HTR-8/SVneo (cell line): ENCODE measurements around the gene CALY.
"Not testable (repeated sequence)": the region's sequence is repeated elsewhere in the genome, so short reads cannot be mapped to it uniquely, and the experiment has no call there.

Experiments
- DNase-seq: peaks from one replicate; pipeline ENCODE4 v3.0.0; 2011; ENCODE audit warnings: low spot score, mixed read lengths; ENCODE audit not compliant: insufficient read length
- FAIRE-seq: peaks from 2 replicates; lab custom pipeline; 2011; peaks lifted over from hg19 to GRCh38; lab: Jason Lieb, UNC

CALY gene

GRCh38 chr10:133335246-133336117 is 1.2 kb downstream of the CALY start:
- no peak for DNase-seq
- FAIRE-seq, result no peak

DNA sequence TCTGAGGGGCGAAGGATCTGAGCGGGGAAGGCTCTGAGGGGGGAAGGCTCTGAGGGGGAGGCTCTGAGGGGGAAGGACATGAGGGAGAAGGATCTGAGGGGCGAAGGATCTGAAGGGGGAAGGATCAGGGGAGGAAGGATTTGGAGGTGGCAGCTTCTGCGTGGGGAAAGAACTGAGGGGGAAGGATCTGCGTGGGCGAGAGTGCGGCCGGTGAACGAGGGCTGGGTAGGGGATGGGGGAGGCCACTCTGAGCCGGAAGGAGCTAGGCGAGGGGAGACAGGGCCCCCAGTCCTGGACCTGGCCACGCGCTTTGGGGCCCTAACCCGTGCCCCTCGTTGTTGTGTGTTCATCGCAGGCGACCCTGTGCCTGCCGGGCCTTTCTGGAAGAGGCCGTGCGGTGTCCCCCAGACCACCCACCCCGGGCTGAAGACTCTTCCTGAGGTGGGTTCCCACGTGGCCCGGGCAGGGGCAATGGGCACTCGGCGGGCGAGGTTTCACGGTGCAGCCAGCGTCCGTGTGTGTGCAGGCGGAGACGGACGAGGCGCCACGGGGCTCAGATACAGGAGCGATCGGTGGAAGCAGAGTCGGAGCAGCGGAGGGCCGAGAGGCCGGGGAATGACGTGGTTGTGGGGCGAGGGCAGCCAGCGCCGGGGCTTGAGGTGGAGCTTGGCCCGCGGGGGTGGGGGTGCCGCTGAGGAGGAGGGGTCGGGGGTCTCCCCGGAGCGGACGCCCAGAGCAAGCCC is 2.0 kb downstream of the CALY start:
- DNase-seq, result no peak
- no peak for FAIRE-seq

- FAIRE-seq (no peak), DNase-seq (no peak)
Measured at GRCh38 chr10:133332936-133333699, 3.6 kb downstream of the CALY start.

DNA sequence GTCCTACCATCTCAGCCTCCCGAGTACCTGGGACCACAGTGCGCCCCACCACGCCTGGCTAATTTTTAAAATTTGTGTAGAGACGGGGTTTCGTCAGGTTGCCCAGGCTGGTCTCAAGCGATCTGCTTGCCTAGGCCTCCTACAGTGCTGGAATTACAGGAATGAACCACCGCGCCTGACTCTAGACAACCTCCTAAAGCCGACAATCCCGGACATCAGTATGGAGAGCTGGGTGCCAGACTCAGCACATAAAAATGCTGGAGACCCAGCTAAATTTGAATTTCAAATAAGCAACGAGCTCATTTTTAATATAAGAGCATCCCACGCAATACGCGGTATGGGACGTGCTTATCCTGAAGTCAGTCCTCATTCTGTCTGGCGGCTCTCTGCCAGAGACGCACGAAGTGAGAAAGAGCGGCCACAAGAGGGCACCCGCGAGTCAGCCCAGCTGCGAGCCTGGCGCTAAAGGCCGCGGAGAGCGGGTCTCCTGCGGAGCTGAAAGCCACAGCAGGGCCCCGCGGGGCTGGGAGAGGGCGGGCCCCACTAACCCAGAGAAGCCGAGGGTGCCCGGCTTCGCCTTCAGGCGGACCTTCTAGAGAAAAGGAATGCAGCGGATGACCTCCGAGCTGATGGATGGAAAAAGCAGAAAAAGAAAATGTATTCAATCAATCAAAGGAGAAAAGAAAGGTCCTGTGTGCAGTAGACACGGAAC is 7.0 kb downstream of the CALY start:
- FAIRE-seq, result no peak

DNA sequence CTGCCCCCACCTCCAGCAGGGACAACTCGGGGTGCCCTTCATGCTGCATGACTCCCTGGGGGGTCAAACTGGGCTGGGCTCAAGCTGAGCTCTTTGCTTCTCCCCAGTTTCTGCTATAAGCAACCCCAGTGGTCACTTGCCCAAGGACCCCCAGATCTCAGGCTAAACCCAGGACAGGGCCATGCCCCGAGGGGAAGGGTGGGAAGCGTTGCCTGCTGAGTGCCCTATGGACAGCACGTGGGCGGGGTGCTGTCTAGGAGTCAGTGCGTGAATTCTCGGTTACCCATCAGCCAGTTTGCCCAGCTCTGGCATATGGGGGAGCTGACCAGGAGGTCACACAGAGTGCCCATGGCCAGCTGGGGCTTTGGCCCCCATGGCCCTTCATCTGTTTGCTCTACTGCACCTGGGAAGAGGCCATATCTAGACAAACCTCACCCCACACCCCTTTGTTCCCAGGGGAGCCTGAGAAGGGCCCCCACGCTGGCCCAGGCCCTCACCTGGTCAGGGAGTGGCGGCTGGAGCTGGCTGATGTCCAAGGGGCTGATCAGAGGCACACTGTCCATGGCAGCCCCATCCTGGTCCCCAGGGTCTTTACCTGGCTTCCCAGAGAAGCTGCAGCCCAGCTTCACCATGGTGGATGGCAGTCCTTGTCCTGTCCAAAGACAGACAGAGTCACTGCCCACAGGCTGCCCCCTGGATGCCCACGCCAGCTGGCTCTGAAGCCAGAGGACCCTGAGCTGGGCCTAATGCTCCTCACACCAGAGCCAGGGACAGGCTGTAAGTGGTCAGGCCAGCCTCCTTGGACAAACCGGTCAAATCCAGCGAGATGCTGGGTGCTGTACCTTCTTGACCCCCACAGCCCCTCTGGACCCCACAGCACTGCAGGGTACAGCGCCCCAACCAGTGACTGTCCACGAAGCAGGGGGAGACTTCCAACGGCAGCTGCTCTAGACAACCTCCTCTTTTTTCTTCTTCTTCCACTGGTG is 8.0 kb downstream of the CALY start:
- FAIRE-seq (no peak), DNase-seq (no peak)

More for the DNA sequence above, 7.0 kb downstream of the CALY start:
- DNase-seq, result peak; percentile 70

DNA sequence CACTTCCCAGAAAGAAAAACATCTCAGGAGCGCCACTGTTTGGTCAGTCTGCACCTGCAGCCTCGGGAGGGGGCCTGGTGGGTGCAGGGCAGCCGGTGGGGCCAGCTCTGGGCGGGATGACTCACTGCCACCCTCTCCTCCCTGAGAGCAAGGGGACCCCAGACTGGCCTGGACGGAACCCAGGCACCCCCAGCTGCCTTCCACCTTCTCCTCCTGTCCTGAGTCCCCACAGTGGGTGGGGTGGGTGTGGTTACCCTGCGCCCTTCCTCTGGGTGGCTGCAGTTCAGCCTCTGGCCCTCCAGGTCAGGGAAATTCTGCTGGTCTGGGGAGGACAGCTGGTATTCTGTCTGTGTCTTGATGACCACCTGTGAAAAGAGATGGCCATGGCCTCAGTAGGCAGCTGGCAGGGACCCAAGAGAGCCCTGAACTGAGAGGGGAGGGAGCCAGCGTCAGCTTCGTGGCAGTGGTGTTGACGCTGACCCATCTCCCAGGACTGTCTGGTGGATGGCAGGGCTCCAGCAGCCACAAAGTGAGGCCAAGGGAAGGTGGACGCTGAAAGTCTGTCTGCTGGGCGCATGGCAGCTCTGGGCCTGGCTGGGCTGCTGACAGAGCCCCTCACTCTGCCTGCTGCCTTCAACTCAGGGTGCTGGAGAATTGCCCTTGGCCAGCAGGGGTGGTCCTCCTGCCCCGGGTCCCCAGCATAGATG is 8.9 kb downstream of the CALY start:
- no peak for FAIRE-seq
- DNase-seq, result no peak

DNA sequence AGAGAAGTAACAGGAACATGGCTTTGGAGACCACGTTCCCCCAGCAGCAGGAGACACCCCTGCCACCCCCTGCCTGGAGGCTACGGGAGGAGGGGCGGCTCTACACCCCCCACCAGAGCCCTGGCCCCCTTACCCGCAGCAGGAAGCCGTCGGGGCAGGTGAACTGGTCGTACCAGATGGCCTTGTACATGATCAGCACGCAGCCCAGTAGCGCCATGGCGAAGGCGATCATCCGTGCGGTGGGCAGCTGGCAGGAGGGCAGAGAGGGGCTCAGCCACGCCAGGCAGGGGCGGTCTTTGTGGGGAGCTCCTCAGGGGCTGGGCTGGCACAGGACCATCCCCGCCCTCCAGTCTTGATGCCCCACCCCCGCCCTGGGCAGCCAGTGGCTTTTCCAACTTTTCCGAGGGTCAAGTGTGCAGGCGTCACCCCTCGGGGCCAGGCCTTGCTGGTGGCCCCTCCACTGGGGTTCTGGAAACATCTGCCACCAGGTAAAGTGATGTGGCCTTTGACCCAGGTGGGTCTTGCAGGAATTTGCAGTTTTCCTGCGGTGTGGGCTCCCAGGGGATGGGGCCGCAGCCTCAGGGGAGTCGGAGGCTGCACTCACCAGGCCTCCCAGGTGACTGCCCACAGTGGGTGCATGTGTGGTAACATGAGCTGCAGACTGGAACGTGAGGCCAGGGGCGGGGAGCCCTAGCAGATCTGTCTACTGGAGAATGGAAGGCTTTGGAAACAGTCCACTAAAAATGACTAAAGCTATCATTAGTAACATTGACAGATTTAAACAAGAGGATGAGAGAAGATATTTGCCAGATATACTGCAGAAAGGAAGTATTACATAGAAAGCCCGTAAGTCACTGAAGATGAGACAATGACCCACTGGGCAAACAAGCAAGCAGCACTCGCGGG is 9.7 kb downstream of the CALY start:
- DNase-seq (no peak), FAIRE-seq (no peak)

DNA sequence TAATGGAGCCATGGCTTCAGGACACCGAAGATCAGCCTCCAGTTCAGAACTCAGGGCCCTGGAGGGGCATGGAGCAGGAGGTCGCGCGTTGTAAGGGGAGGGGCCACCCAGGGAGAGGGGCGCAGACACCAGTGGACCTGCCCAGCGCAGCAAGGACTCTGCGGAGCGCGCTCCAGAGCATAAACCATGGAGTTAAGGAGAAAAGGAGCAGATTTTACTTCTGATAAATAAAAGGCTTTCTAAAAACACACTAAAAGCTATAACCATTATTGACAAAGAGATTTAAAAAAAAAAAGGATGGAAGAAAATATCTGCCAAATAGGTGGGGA is 10.5 kb downstream of the CALY start:
- DNase-seq (no peak), FAIRE-seq (no peak)

GRCh38 chr10:133325440-133326222 is 11.1 kb downstream of the CALY start:
- DNase-seq (no peak), FAIRE-seq (no peak)

- FAIRE-seq, result no peak
Measured at GRCh38 chr10:133324857-133325260, 11.8 kb downstream of the CALY start.

GRCh38 chr10:133324198-133324792 is 12.4 kb downstream of the CALY start:
- DNase-seq, result no peak
- FAIRE-seq, result no peak

More at GRCh38 chr10:133324857-133325260, 11.8 kb downstream of the CALY start:
- no peak for DNase-seq

DNA sequence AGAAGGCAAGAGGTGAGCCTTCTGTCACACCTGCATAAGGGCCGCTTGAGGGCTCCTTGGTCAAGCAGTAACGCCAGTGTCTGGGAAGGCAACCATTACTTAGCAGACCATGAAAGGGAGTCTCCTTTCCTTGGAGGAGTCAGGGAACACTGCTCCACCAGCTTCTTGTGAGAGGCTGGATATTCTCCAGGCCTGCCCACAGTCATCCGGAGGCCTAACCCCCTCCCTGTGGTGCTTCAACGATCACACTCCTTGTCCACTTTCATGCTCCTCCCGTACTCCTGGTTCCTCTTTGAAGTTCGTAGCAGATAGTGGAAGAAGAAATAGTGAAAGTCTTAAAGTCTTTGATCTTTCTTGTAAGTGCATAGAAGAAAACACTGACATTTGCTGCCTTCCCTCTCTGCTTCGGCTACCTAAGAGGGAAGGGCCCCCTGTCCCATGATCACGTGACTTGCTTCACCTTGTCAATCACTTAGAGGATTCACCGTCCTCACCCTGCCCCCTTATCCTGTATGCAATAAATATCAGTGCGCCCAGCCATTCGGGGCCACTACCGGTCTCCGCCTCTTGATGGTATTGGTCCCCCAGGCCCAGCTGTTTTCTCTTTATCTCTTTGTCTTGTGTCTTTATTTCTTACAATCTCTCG is 14.5 kb downstream of the CALY start:
- FAIRE-seq, result not testable (repeated sequence)

GRCh38 chr10:133320852-133321422 is 15.8 kb downstream of the CALY start:
- FAIRE-seq, DNase-seq: not testable (repeated sequence)

More for the DNA sequence above, 14.5 kb downstream of the CALY start:
- not testable (repeated sequence) for DNase-seq

- DNase-seq, result no peak
- FAIRE-seq, result no peak
Measured at GRCh38 chr10:133318494-133319127, 18.1 kb downstream of the CALY start.

GRCh38 chr10:133316732-133317131 is 20.0 kb downstream of the CALY start:
- FAIRE-seq (no peak), DNase-seq (no peak)
